H1 (cell line): ENCODE measurements around the gene PTPRE. TPM values are rescaled to one million over a fixed set of nuclear protein-coding genes. Genes with fewer than 3 reads are reported as not detected.

Experiments used
- PHF8 ChIP-seq: fragments of 200-600 bp; sonication (generic); conservative IDR thresholded peaks from 2 replicates; pipeline ENCODE4 v1.7.1; 2012; ENCODE audit warnings: low read depth, mild to moderate bottlenecking, inconsistent platforms, low read length, moderate library complexity
- polyA plus RNA-seq, 7 experiments: library from polyadenylated mRNA; depleted of rRNA in 3 of 7; stranded (reverse) in 5 of 7; unstranded in 2 of 7; fragments of >200 nt in 5 of 7; fragments of 200-250 nt in 2 of 7; gene quantifications; 1 replicate in 5 of 7; 2 replicates in 1 of 7; 4 replicates in 1 of 7; pipeline versions ENCODE4 v1.2.1 to v1.2.3, GENCODE V29; 2011 to 2013; ENCODE audit warnings: missing spikeins in 2 of 7, mixed read lengths in 2 of 7
- total RNA-seq: library from RNA; stranded (reverse); fragmentation: NEBNext Ultra II Directional; extraction: Animal tissue kit (Norgen Biotek cat#: 25700); gene quantifications from 2 replicates; pipeline ENCODE4 v1.2.1, GENCODE V29; 2021

PTPRE gene
- total and polyA plus RNA-seq, 2 of the 8 experiments (the other 6 are each of a cell fraction or from before 2014, with no cell fraction given): 0.33 to 0.54 TPM

- no peak for TF ChIP-seq PHF8
Measured at GRCh38 chr10:127920306-127921074, 13.6 kb downstream of the PTPRE start (continued).
